Measurements from ENCODE around the gene YIF1A. TPM values are rescaled to one million over a fixed set of nuclear protein-coding genes. Genes with fewer than 3 reads are reported as not detected.

YIF1A gene
- total RNA-seq, 4 donors from 2014 or later, result 60.6 to 99.7 (median 72.3) TPM

DNA sequence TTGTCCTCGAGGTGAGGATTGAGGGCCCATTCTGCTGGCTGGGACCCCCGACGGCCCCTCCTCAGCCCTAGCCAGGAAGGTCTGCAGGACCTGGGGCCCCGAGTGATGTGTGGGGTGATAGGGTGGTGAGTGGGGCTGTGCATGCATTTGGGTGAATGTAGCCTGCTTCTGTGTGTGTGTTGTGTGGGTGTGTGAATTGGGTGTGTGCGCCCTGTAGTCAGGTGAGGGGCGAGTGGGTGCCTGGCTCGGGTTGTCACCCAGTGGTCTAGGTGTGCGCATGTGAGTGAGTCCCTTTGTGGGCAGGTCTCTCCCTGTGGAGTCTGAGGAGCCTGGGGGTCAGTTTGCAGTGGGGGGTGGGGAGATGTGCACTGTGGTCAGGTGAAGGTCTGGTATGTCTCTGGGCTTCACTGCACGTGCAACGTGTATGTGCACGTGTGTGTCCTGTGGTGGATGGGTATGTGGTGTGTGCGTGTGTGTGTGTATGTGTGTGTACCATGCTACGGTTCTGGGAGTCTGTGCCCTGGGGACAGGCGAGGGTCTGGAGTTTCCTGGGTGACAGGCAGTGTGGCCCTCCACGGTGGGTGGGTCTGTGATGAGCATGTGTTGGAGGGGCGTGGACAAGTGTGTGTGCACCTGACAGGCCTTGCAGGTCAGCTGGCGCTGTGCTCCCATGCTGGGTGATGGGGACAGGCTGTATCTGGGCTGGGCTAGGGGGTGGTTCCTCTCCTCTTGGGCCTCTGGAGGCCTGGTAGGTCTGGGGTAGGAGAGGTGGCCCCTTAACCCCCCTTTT is 3.8 kb upstream of the YIF1A start:
- peaks cover 14 to 28% (median 23%) of the 10 kb centered on the region in 4 donors for H3K4me1 ChIP-seq
- peaks cover 54% of the 10 kb centered on the region for H3K27me3 ChIP-seq
- no peaks in the 10 kb centered on the region for H3K9me3 ChIP-seq
- intact Hi-C loops (cut with DNase I; ENCODE audit: low total_unique reads) (no loop called here), in situ Hi-C loops (cut with MboI; ENCODE audit: low pct_ligation_motif_present in 1 of 4, low pct_unique_long_range_greater_than_20kb in 1 of 4, low sequenced_read_pairs in 3 of 4) (no loop called here)
- H3K36me3 ChIP-seq, result no peaks in the 10 kb centered on the region
- H3K4me3 ChIP-seq, result no peak overlapping the region
- 36% methylated on average over 17 of the region's 17 CpGs; no CpG with 5 or more reads in 1 of the 2 donors for WGBS, 2 donors (ENCODE audit: low coverage in 1 of 2)
- TF ChIP-seq, protein P1, sequence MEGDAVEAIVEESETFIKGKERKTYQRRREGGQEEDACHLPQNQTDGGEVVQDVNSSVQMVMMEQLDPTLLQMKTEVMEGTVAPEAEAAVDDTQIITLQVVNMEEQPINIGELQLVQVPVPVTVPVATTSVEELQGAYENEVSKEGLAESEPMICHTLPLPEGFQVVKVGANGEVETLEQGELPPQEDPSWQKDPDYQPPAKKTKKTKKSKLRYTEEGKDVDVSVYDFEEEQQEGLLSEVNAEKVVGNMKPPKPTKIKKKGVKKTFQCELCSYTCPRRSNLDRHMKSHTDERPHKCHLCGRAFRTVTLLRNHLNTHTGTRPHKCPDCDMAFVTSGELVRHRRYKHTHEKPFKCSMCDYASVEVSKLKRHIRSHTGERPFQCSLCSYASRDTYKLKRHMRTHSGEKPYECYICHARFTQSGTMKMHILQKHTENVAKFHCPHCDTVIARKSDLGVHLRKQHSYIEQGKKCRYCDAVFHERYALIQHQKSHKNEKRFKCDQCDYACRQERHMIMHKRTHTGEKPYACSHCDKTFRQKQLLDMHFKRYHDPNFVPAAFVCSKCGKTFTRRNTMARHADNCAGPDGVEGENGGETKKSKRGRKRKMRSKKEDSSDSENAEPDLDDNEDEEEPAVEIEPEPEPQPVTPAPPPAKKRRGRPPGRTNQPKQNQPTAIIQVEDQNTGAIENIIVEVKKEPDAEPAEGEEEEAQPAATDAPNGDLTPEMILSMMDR (IDR thresholded peaks at IDR 0.05), result no peak
- TF ChIP-seq EP300 (IDR thresholded peaks at IDR 0.05; ENCODE audit: low read depth) (no peak), POLR2A (IDR thresholded peaks at IDR 0.05) (no peak), POLR2AphosphoS5 (IDR thresholded peaks at IDR 0.05) (no peak)
- DNase-seq, result no peak
- H3K27ac ChIP-seq, result no peak overlapping the region

DNA sequence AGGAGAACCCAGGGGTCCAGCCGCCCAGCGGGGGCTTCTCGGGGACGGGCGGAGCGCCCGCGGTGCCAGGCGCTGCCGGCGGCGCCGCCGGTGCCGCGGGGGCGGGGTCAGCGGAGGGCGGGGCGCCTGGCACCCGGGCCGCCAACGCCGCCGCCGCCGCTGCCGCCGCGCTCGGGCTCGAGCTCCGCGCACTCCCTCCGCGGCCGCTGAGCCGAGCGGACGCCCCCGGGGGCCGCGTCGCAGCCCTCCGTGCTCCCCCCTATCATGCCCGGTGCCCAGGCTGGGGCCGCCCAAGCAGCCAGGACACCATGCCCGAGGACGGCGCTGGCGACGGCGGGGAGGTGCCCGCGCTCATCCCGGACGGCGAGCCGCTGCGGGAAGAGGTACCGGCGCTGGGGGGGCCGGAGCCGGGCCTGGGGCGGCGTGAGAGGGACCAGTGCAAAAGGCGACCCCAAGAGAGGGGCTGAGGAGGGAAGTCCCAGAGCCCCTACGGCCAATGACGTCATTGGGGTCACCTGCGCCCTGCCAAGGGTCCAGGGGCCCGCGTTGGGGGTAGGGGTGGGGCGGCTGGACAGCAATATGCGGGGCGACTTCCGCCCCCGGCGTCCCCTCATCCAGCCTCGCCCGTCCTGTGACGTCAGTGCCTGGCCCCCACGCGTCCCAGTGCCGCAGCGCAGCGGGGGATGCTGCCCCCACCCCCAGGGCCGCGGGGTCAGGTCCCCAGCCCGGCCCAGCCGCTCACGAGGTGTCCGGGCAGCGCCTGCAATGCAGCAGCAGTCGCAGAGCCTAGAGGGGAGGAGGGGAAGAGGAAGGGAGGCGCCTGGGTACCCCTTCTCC is 3.0 kb upstream of the YIF1A start, which contains the start of gene TMEM151A:
Gene TMEM151A, plus strand, starts transcription at position 189 of the 837 bp plus-strand sequence. Its CDS starts 120 bp downstream, at position 309.
- Histone ChIP-seq H3K27ac (no peak within 1 kb of the TSS), H3K36me3 (no peaks in the 10 kb centered on the region), H3K27me3 (peaks cover 53% of the 10 kb centered on the region), H3K9me3 (no peaks in the 10 kb centered on the region), H3K4me1 (peaks cover 19 to 37% (median 29%) of the 10 kb centered on the region in 4 donors), H3K4me3 (peak within 1 kb of the TSS in 3 of 4 donors; percentile 28 to 56 (median 39))
- no peak for DNase-seq
- intact Hi-C loops (cut with DNase I; ENCODE audit: low total_unique reads) (no loop called here), in situ Hi-C loops (cut with MboI; ENCODE audit: low pct_ligation_motif_present in 1 of 4, low pct_unique_long_range_greater_than_20kb in 1 of 4, low sequenced_read_pairs in 3 of 4) (no loop called here)
- 2% methylated on average over 49 of the region's 95 CpGs; no CpG with 5 or more reads in 1 of the 2 donors for whole genome bisulfite sequencing, 2 donors (ENCODE audit: low coverage in 1 of 2)
- TF ChIP-seq, protein P1 (IDR thresholded peaks at IDR 0.05), result no peak
- no peak for TF ChIP-seq POLR2A (IDR thresholded peaks at IDR 0.05)
- no peak for TF ChIP-seq EP300 (IDR thresholded peaks at IDR 0.05; ENCODE audit: low read depth)
- TF ChIP-seq POLR2AphosphoS5 (IDR thresholded peaks at IDR 0.05), result no peak

- Histone ChIP-seq H3K27ac (no peak overlapping the region), H3K9me3 (no peaks in the 10 kb centered on the region), H3K36me3 (no peaks in the 10 kb centered on the region), H3K27me3 (peaks cover 51% of the 10 kb centered on the region), H3K4me1 (peaks cover 19 to 38% (median 29%) of the 10 kb centered on the region in 4 donors), H3K4me3 (peak overlapping the region in 2 of 4 donors; percentile 39 to 56)
- DNase-seq, result no peak
- TF ChIP-seq POLR2A (IDR thresholded peaks at IDR 0.05) (no peak), EP300 (IDR thresholded peaks at IDR 0.05; ENCODE audit: low read depth) (no peak), POLR2AphosphoS5 (IDR thresholded peaks at IDR 0.05) (no peak)
- TF ChIP-seq, protein P1 (IDR thresholded peaks at IDR 0.05), result no peak
- intact Hi-C loops (cut with DNase I; ENCODE audit: low total_unique reads), result no loop called here
- 22% methylated on average over 14 of the region's 16 CpGs; no CpG with 5 or more reads in 1 of the 2 donors for WGBS, 2 donors (ENCODE audit: low coverage in 1 of 2)
- in situ Hi-C loops (cut with MboI; ENCODE audit: low pct_ligation_motif_present in 1 of 4, low pct_unique_long_range_greater_than_20kb in 1 of 4, low sequenced_read_pairs in 3 of 4), result no loop called here
These were observed 2.4 kb upstream of the YIF1A start for GRCh38 chr11:66291303-66291705.

GRCh38 chr11:66290330-66290621 is 1.3 kb upstream of the YIF1A start:
- in situ Hi-C loops (cut with MboI; ENCODE audit: low pct_ligation_motif_present in 1 of 4, low pct_unique_long_range_greater_than_20kb in 1 of 4, low sequenced_read_pairs in 3 of 4) (no loop called here), intact Hi-C loops (cut with DNase I; ENCODE audit: low total_unique reads) (no loop called here)
- no peak for DNase-seq
- Histone ChIP-seq H3K27ac (no peak overlapping the region), H3K4me3 (no peak overlapping the region), H3K36me3 (no peaks in the 10 kb centered on the region), H3K4me1 (peaks cover 19 to 38% (median 29%) of the 10 kb centered on the region in 4 donors), H3K9me3 (no peaks in the 10 kb centered on the region), H3K27me3 (peaks cover 40% of the 10 kb centered on the region)
- no peak for TF ChIP-seq EP300 (IDR thresholded peaks at IDR 0.05; ENCODE audit: low read depth)
- TF ChIP-seq POLR2A (IDR thresholded peaks at IDR 0.05), result no peak
- TF ChIP-seq POLR2AphosphoS5 (IDR thresholded peaks at IDR 0.05), result no peak
- TF ChIP-seq, protein P1 (IDR thresholded peaks at IDR 0.05), result no peak
- WGBS, 2 donors (ENCODE audit: low coverage in 1 of 2), result 64% methylated on average over 2 of the region's 2 CpGs; no CpG with 5 or more reads in 1 of the 2 donors

All from transverse colon (tissue), 4 donors.